Measurements from ENCODE around the gene FOCAD.

The FOCAD gene

DNA sequence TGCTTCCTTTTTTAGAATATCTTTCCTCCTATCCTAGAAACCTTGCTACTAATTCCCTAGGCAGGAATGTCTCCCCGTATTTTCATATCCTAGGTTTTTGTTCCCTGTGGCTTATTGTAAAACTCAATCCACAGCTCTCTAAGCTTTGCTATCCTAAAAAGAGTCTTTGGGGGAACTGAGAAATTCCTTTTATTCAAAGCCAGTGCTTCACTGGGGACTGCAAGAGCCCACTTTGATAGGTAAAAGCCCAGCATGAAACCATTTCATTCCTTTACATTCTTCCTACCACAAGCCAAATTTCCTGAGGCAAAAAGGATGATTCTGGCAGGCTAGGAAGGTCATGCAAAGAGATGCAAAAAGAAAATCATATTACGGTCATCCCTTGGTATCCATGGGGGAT lies 353.2 kb downstream of the FOCAD start:
- Mint-ChIP-seq H3K4me3 (no peak overlapping the region), H3K36me3 (ENCODE audit: low read depth) (no peaks in the 10 kb centered on the region), H3K27me3 (peaks cover 1% of the 10 kb centered on the region), H3K9me3 (peaks cover 8% of the 10 kb centered on the region), H3K27ac (no peak overlapping the region), H3K4me1 (ENCODE audit: low read depth) (peaks cover 7% of the 10 kb centered on the region)
- intact Hi-C loops (cut with micrococcal nuclease) = no loop called here

DNA sequence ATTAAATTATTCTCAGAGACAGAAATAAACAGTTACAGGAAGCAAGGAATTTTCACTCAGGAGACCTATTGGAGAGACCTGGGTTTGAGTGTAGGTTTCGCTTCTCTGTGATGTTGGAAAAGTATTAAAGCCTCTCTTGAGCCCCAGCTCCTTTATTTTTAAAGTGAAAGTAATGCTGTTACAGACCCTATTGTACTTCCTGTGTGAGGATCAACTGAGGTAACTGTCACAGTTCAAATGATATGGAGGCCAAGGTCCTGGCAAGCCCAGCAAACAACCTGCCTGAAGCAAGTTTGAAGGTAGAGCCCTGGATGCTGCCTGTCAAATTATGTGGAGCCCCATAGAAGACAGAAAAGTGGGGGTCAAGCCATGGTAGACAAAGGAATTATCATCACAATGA lies 355.2 kb downstream of the FOCAD start:
- Mint-ChIP-seq H3K4me1 (ENCODE audit: low read depth) (no peaks in the 10 kb centered on the region), H3K27me3 (no peaks in the 10 kb centered on the region), H3K27ac (no peak overlapping the region), H3K4me3 (no peak overlapping the region), H3K36me3 (ENCODE audit: low read depth) (no peaks in the 10 kb centered on the region), H3K9me3 (no peaks in the 10 kb centered on the region)
- intact Hi-C loops (cut with micrococcal nuclease) = no loop called here

DNA sequence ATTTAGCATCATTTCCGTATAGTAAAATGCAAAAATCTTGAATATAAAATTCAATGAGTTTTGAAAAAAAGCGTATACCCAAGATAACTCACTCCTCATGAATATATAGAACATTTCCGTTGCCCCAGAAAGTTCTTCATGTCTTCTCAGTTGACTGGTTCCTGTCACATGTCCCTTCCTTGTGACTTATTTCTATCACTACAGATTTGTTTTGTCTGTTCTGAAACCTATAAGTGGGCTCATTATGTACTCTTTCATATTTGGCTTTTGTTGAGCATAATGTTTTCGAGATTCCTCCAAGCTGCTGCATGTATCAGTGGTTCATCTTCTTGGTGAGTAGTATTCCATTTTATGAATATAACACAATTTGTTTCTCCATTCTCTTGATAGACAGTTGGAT lies 358.4 kb downstream of the FOCAD start:
- Mint-ChIP-seq H3K27me3 (no peaks in the 10 kb centered on the region), H3K36me3 (ENCODE audit: low read depth) (no peaks in the 10 kb centered on the region), H3K4me1 (ENCODE audit: low read depth) (peaks cover 4% of the 10 kb centered on the region), H3K4me3 (no peak overlapping the region), H3K9me3 (no peaks in the 10 kb centered on the region), H3K27ac (no peak overlapping the region)
- intact Hi-C loops (cut with micrococcal nuclease) = no loop called here

DNA sequence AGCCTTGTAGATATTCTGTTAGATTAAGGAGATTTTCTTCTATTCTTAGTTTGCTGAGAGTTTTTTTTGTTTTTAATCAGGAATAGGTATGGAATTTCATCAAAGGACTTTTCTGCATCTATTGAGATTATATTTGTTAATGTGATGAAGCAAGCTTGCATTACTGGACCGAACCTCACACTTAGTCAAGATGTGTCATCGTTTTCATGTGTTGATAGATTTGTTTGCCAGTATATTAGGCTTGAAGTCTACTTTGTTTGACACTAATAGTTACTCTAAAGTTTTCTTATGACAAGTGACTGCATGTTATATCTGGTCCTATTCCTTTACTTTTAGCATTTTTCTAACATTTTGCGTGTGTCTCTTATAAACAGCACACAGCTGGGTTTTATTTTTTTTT lies 359.8 kb downstream of the FOCAD start:
- Mint-ChIP-seq H3K27me3 (no peaks in the 10 kb centered on the region), H3K4me1 (ENCODE audit: low read depth) (peaks cover 8% of the 10 kb centered on the region), H3K36me3 (ENCODE audit: low read depth) (no peaks in the 10 kb centered on the region), H3K9me3 (no peaks in the 10 kb centered on the region), H3K27ac (no peak overlapping the region), H3K4me3 (no peak overlapping the region)
- intact Hi-C loops (cut with micrococcal nuclease) = no loop called here
